ENCODE results near the gene CHD2.

DNA sequence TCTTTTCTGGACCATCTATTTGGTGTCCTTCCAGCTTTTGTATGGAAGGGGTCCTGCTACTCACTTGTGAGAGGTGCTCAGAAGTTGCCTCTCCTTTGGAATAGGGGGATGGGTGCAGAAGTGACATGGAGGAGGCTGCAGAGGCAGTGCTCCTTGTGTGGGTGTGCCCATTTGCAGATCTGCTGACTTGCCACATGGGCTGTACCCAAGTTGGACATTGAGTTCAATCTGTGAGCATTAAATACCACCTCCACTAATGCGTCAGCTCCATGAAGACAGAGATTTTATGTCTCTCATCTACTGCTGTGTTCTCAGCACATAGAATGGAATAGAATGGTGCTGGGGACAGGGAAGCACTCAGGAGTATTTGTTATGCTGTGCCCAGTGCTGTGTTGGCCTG, 112.7 kb downstream of the CHD2 start:
- TF ChIP-seq CTCF (IDR thresholded peaks at IDR 0.05) (no peak), POLR2A (IDR thresholded peaks at IDR 0.05) (no peak), POLR2AphosphoS5 (IDR thresholded peaks at IDR 0.05) (no peak), EP300 (IDR thresholded peaks at IDR 0.05) (no peak)

Data from sigmoid colon (tissue), 4 donors.